Stimulated activated CD4-positive, alpha-beta T cell treated with anti-CD3 and anti-CD28 coated beads, Interleukin-15, amount 100 ng/mL, for 1 hour (primary cell): ENCODE data around the gene WNT8A.

Source experiments
- DNase-seq, 2 donors: peaks; one replicate each; pipeline ENCODE4 v3.0.0-alpha.2; 2020; ENCODE audit warnings: low read depth in 1 of 2, low spot score in 1 of 2

WNT8A gene

GRCh38 chr5:138139781-138140090, 55.9 kb downstream of the WNT8A start:
- no peak for DNase-seq

- DNase-seq, result no peak
Observed at GRCh38 chr5:138140268-138140667, 56.4 kb downstream of the WNT8A start.
